ENCODE measurements around the gene MR1. TPM values are rescaled to one million over a fixed set of nuclear protein-coding genes. Genes with fewer than 3 reads are reported as not detected.

Gene MR1
- total and polyA plus RNA-seq, 2 of the 13 experiments (the other 11 are each of a cell fraction or from before 2014, with no cell fraction given), result 7.7 to 10.4 TPM

- TF ChIP-seq PRDM15 (CRISPR knock-in tag; IDR thresholded peaks at IDR 0.05) (no peak; the same call in 1 of the 2 replicates), JUN (CRISPR knock-in tag; IDR thresholded peaks at IDR 0.05) (no peak), E2F2 (CRISPR knock-in tag; IDR thresholded peaks at IDR 0.05; ENCODE audit: borderline replicate concordance) (peak; percentile 5; the same call in 1 of the 2 replicates), ZFP91 (CRISPR knock-in tag; IDR thresholded peaks at IDR 0.05; ENCODE audit: borderline replicate concordance) (peak; percentile 100), GATAD1 (CRISPR knock-in tag; IDR thresholded peaks at IDR 0.05) (peak; percentile 36; the same call in 1 of the 2 replicates), ZFX (CRISPR knock-in tag; IDR thresholded peaks at IDR 0.05; ENCODE audit: low read depth) (peak; percentile 81), ATM (IDR thresholded peaks at IDR 0.05; ENCODE audit: borderline replicate concordance) (no peak), ZNF383 (CRISPR knock-in tag; IDR thresholded peaks at IDR 0.05; ENCODE audit: borderline replicate concordance) (no peak), RELA (CRISPR knock-in tag; IDR thresholded peaks at IDR 0.05) (no peak), TBL1XR1 (IDR thresholded peaks at IDR 0.05; ENCODE audit: borderline replicate concordance, low read length, partially characterized antibody) (no peak), ZSCAN5A (CRISPR knock-in tag; IDR thresholded peaks at IDR 0.05; ENCODE audit: borderline replicate concordance) (peak; percentile 37; the same call in 1 of the 2 replicates), ZNF768 (CRISPR knock-in tag; IDR thresholded peaks at IDR 0.05) (0 out of 2 replicates have a peak, but pooled peaks have one; percentile 13), MXD1 (CRISPR knock-in tag; IDR thresholded peaks at IDR 0.05) (no peak; the same call in 1 of the 2 replicates), ZNF121 (CRISPR knock-in tag; IDR thresholded peaks at IDR 0.05) (no peak), NAIF1 (CRISPR knock-in tag; IDR thresholded peaks at IDR 0.05; ENCODE audit: borderline replicate concordance) (no peak), ZFP36L2 (CRISPR knock-in tag; IDR thresholded peaks at IDR 0.05) (no peak; the same call in 1 of the 2 replicates), TAF1 (CRISPR knock-in tag; IDR thresholded peaks at IDR 0.05) (peak; percentile 98), ZNF367 (CRISPR knock-in tag; IDR thresholded peaks at IDR 0.05; ENCODE audit: borderline replicate concordance) (no peak), RNF2 (conservative IDR thresholded peaks at IDR 0.05; ENCODE audit: low read depth) (peak; percentile 68; the same call in 1 of the 2 replicates), ZNF230 (CRISPR knock-in tag; IDR thresholded peaks at IDR 0.05) (0 out of 2 replicates have a peak, but pooled peaks have one; percentile 51)
Observed at GRCh38 chr1:181088079-181089016, 54.6 kb downstream of the MR1 start, which contains the start of gene IER5 (continued).
